Measurements from ENCODE around the gene LSAMP.

LSAMP gene

DNA sequence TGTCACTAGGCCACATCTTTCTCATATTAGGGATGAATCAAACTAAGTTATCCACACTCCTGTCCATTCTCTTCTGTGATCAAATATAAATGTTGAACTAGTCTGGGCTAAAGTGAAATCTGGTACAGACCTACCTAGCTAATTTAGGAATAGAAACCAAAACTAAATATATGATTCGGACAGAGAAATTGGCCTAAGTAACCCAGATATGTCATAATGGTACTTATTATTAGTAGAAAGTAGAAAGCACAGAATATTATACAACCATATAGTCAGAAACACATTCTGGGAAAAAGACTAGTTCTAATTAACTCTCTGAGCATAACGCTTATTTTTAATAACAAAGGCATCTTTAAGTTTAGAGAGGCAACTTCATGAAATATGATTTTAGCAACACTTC, 389.0 kb downstream of the LSAMP start:
- no peak overlapping the region for H2AFZ ChIP-seq (ENCODE audit: low read depth, low read length)
- H3K27ac ChIP-seq (ENCODE audit: low read length) = no peak overlapping the region
- H3K9me3 ChIP-seq (ENCODE audit: insufficient read depth, low read length, severe bottlenecking) = no peaks in the 10 kb centered on the region
- H4K20me1 ChIP-seq (ENCODE audit: insufficient read depth, low read length) = no peaks in the 10 kb centered on the region
- H3K36me3 ChIP-seq (ENCODE audit: insufficient read depth, low read length) = no peaks in the 10 kb centered on the region
- no peaks in the 10 kb centered on the region for H3K79me2 ChIP-seq (ENCODE audit: insufficient read depth, low read length)
- H3K4me3 ChIP-seq (ENCODE audit: low read depth in 1 of 2, low read length in 2 of 2) = no peak overlapping the region
- no peak for ATAC-seq (ENCODE audit: insufficient read depth, low read depth)
- no peak overlapping the region for H3K4me2 ChIP-seq (ENCODE audit: insufficient read depth, low read length)
- no peaks in the 10 kb centered on the region for H3K27me3 ChIP-seq (ENCODE audit: insufficient read depth, low read length, poor library complexity)
- no peak for DNase-seq
- TF ChIP-seq EZH2 (IDR thresholded peaks at IDR 0.05; ENCODE audit: borderline replicate concordance, low read depth, low read length, severe bottlenecking) (no peak), CTCF (IDR thresholded peaks at IDR 0.05; ENCODE audit: borderline replicate concordance, extremely low read depth, low read length, poor library complexity, severe bottlenecking) (no peak)
- no peak overlapping the region for H3K9ac ChIP-seq (ENCODE audit: low read depth, low read length)
- no peaks in the 10 kb centered on the region for H3K4me1 ChIP-seq (ENCODE audit: insufficient read depth, low read length)

DNA sequence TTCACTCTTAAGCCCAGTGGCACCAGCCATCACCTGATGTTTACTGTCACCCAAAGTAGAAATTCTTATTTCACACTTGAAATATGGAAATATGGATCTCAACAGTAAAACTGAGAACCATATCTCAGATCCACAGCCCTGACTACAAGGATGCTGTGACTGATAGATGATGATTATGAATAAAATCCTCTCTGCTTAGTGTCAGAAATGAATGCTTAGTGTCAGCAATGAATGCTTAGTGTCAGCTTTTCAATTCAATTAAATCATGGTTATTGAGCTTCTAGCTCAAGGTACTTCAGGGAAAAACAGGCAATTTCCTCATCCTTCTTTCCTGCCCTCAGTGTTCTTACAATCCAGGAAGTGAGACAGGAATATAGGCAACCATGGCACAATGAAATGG, 392.3 kb downstream of the LSAMP start:
- no peak for DNase-seq
- Histone ChIP-seq H3K4me1 (ENCODE audit: insufficient read depth, low read length) (no peaks in the 10 kb centered on the region), H3K4me3 (ENCODE audit: low read depth in 1 of 2, low read length in 2 of 2) (no peak overlapping the region), H3K79me2 (ENCODE audit: insufficient read depth, low read length) (no peaks in the 10 kb centered on the region), H2AFZ (ENCODE audit: low read depth, low read length) (no peak overlapping the region), H3K27ac (ENCODE audit: low read length) (no peak overlapping the region), H4K20me1 (ENCODE audit: insufficient read depth, low read length) (no peaks in the 10 kb centered on the region), H3K9ac (ENCODE audit: low read depth, low read length) (no peak overlapping the region), H3K9me3 (ENCODE audit: insufficient read depth, low read length, severe bottlenecking) (no peaks in the 10 kb centered on the region), H3K36me3 (ENCODE audit: insufficient read depth, low read length) (no peaks in the 10 kb centered on the region), H3K4me2 (ENCODE audit: insufficient read depth, low read length) (no peak overlapping the region), H3K27me3 (ENCODE audit: insufficient read depth, low read length, poor library complexity) (no peaks in the 10 kb centered on the region)
- no peak for TF ChIP-seq CTCF (IDR thresholded peaks at IDR 0.05; ENCODE audit: borderline replicate concordance, extremely low read depth, low read length, poor library complexity, severe bottlenecking)
- no peak for TF ChIP-seq EZH2 (IDR thresholded peaks at IDR 0.05; ENCODE audit: borderline replicate concordance, low read depth, low read length, severe bottlenecking)
- no peak for ATAC-seq (ENCODE audit: insufficient read depth, low read depth)

- Histone ChIP-seq H3K9me3 (ENCODE audit: insufficient read depth, low read length, severe bottlenecking) (no peaks in the 10 kb centered on the region), H3K79me2 (ENCODE audit: insufficient read depth, low read length) (no peaks in the 10 kb centered on the region), H3K4me1 (ENCODE audit: insufficient read depth, low read length) (no peaks in the 10 kb centered on the region), H3K27me3 (ENCODE audit: insufficient read depth, low read length, poor library complexity) (no peaks in the 10 kb centered on the region), H3K4me2 (ENCODE audit: insufficient read depth, low read length) (no peak overlapping the region), H2AFZ (ENCODE audit: low read depth, low read length) (no peak overlapping the region), H3K9ac (ENCODE audit: low read depth, low read length) (no peak overlapping the region), H4K20me1 (ENCODE audit: insufficient read depth, low read length) (no peaks in the 10 kb centered on the region), H3K4me3 (ENCODE audit: low read depth in 1 of 2, low read length in 2 of 2) (no peak overlapping the region), H3K36me3 (ENCODE audit: insufficient read depth, low read length) (no peaks in the 10 kb centered on the region), H3K27ac (ENCODE audit: low read length) (no peak overlapping the region)
- TF ChIP-seq CTCF (IDR thresholded peaks at IDR 0.05; ENCODE audit: borderline replicate concordance, extremely low read depth, low read length, poor library complexity, severe bottlenecking) (no peak), EZH2 (IDR thresholded peaks at IDR 0.05; ENCODE audit: borderline replicate concordance, low read depth, low read length, severe bottlenecking) (no peak)
- DNase-seq (no peak), ATAC-seq (ENCODE audit: insufficient read depth, low read depth) (no peak)
Measured at GRCh38 chr3:116052602-116053001, 392.7 kb downstream of the LSAMP start.

GRCh38 chr3:116051586-116051985, 393.7 kb downstream of the LSAMP start:
- ATAC-seq (ENCODE audit: insufficient read depth, low read depth) = no peak

More at GRCh38 chr3:116051586-116051985, 393.7 kb downstream of the LSAMP start:
- Histone ChIP-seq H3K9me3 (ENCODE audit: insufficient read depth, low read length, severe bottlenecking) (no peaks in the 10 kb centered on the region), H3K4me3 (ENCODE audit: low read depth in 1 of 2, low read length in 2 of 2) (no peak overlapping the region), H3K27ac (ENCODE audit: low read length) (no peak overlapping the region), H2AFZ (ENCODE audit: low read depth, low read length) (no peak overlapping the region), H3K27me3 (ENCODE audit: insufficient read depth, low read length, poor library complexity) (no peaks in the 10 kb centered on the region), H4K20me1 (ENCODE audit: insufficient read depth, low read length) (no peaks in the 10 kb centered on the region), H3K79me2 (ENCODE audit: insufficient read depth, low read length) (no peaks in the 10 kb centered on the region), H3K9ac (ENCODE audit: low read depth, low read length) (no peak overlapping the region), H3K36me3 (ENCODE audit: insufficient read depth, low read length) (no peaks in the 10 kb centered on the region), H3K4me2 (ENCODE audit: insufficient read depth, low read length) (no peak overlapping the region), H3K4me1 (ENCODE audit: insufficient read depth, low read length) (no peaks in the 10 kb centered on the region)
- TF ChIP-seq CTCF (IDR thresholded peaks at IDR 0.05; ENCODE audit: borderline replicate concordance, extremely low read depth, low read length, poor library complexity, severe bottlenecking) = no peak
- TF ChIP-seq EZH2 (IDR thresholded peaks at IDR 0.05; ENCODE audit: borderline replicate concordance, low read depth, low read length, severe bottlenecking) = no peak
- no peak for DNase-seq

Data from DND-41 (cell line).